Stimulated activated CD4-positive, alpha-beta T cell treated with anti-CD3 and anti-CD28 coated beads, TNF-alpha, amount 100 ng/mL, for 4 hours (primary cell): ENCODE measurements around the gene MYO6.
"Not testable (repeated sequence)": the region's sequence is repeated elsewhere in the genome, so short reads cannot be mapped to it uniquely, and the experiment has no call there.

Experiments used
- DNase-seq, 3 experiments: peaks; one replicate each; pipeline ENCODE4 v3.0.0-alpha.2; 2020; ENCODE audit warnings: low read depth in 3 of 3

Gene MYO6

GRCh38 chr6:75892384-75892783 lies 143.3 kb downstream of the MYO6 start:
- no peak for DNase-seq

GRCh38 chr6:75893058-75893775 lies 144.2 kb downstream of the MYO6 start:
- DNase-seq, result no peak

- no peak for DNase-seq
Observed at GRCh38 chr6:75893776-75894152, 144.7 kb downstream of the MYO6 start.

- DNase-seq, result no peak
Observed at GRCh38 chr6:75896526-75896925, 147.5 kb downstream of the MYO6 start.

GRCh38 chr6:75900216-75900615 lies 151.2 kb downstream of the MYO6 start:
- not testable (repeated sequence) for DNase-seq

GRCh38 chr6:75905129-75905528 lies 156.1 kb downstream of the MYO6 start:
- not testable (repeated sequence) for DNase-seq

GRCh38 chr6:75906871-75907270 lies 157.8 kb downstream of the MYO6 start:
- no peak for DNase-seq

- DNase-seq, result no peak
Observed at GRCh38 chr6:75907444-75907843, 158.4 kb downstream of the MYO6 start.

GRCh38 chr6:75913040-75913439 lies 164.0 kb downstream of the MYO6 start:
- no peak for DNase-seq

- DNase-seq, result no peak
Observed at GRCh38 chr6:75922226-75922625, 173.2 kb downstream of the MYO6 start.

GRCh38 chr6:75926293-75927168 lies 177.5 kb downstream of the MYO6 start:
- DNase-seq, result no peak

- DNase-seq, result no peak
Observed at GRCh38 chr6:75931011-75931680, 182.1 kb downstream of the MYO6 start.

GRCh38 chr6:75932067-75932466 lies 183.0 kb downstream of the MYO6 start:
- DNase-seq, result no peak

- no peak for DNase-seq
Observed at GRCh38 chr6:75933387-75933975, 184.4 kb downstream of the MYO6 start.

- no peak for DNase-seq
Observed at GRCh38 chr6:75934643-75935472, 185.8 kb downstream of the MYO6 start.

- no peak for DNase-seq
Observed at GRCh38 chr6:75935473-75935793, 186.4 kb downstream of the MYO6 start.

GRCh38 chr6:75936682-75937081 lies 187.6 kb downstream of the MYO6 start:
- no peak for DNase-seq

GRCh38 chr6:75937846-75938245 lies 188.8 kb downstream of the MYO6 start:
- DNase-seq, result no peak

- no peak for DNase-seq
Observed at GRCh38 chr6:75940564-75940963, 191.5 kb downstream of the MYO6 start.

- DNase-seq, result no peak
Observed at GRCh38 chr6:75941509-75941908, 192.5 kb downstream of the MYO6 start.

GRCh38 chr6:75943381-75943780 lies 194.3 kb downstream of the MYO6 start:
- DNase-seq, result no peak
